Measurements from ENCODE around the gene NXF1. TPM values are rescaled to one million over a fixed set of nuclear protein-coding genes. Genes with fewer than 3 reads are reported as not detected.
"Not testable (repeated sequence)": the region's sequence is repeated elsewhere in the genome, so short reads cannot be mapped to it uniquely, and the experiment has no call there.

NXF1 gene
- total RNA-seq, 4 donors from 2014 or later = 51.9 to 101 (median 78.3) TPM

DNA sequence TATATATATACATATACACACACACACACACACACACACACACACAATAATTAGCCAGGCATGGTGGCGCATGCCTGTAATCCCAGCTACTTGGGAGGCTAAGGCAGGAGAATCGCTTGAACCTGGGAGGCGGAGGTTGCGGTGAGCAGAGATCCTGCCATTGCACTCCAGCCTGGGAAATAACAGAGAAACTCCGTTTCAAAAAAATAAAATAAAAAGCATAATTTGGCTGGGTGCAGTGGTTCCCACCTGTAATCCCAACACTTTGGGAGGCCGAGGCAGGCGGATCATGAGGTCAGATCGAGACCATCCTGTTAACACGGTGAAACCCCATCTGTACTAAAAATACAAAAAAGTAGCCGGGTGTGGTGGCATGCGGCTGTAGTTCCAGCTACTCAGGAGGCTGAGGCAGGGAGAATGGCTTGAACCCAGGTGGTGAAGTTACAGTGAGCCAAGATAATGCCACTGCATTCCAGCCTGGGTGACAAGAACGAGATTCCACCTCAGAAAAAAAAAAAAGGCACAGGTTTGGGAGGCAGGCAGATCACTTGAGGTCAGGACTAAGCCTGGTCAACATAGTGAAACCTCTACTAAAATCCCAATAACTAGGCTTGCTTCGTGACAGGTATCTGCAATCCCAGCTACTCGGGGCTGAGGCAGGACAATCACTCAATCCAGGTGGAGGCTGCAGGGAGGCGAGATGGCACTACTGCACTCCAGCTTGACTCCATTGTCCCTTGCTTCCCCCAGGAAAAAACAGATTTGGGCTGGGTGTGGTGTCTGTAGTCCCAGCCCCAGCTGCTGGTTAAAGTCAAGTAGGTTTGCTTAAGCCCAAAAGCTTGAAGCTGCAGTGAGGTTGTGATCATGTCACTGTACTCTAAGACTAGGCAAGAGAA, 45.9 kb upstream of the NXF1 start:
- TF ChIP-seq, protein P1, sequence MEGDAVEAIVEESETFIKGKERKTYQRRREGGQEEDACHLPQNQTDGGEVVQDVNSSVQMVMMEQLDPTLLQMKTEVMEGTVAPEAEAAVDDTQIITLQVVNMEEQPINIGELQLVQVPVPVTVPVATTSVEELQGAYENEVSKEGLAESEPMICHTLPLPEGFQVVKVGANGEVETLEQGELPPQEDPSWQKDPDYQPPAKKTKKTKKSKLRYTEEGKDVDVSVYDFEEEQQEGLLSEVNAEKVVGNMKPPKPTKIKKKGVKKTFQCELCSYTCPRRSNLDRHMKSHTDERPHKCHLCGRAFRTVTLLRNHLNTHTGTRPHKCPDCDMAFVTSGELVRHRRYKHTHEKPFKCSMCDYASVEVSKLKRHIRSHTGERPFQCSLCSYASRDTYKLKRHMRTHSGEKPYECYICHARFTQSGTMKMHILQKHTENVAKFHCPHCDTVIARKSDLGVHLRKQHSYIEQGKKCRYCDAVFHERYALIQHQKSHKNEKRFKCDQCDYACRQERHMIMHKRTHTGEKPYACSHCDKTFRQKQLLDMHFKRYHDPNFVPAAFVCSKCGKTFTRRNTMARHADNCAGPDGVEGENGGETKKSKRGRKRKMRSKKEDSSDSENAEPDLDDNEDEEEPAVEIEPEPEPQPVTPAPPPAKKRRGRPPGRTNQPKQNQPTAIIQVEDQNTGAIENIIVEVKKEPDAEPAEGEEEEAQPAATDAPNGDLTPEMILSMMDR (IDR thresholded peaks at IDR 0.05) = no peak
- no peak for DNase-seq (ENCODE audit: low spot score)
- no peak for ATAC-seq (ENCODE audit: low FRiP score)

DNA sequence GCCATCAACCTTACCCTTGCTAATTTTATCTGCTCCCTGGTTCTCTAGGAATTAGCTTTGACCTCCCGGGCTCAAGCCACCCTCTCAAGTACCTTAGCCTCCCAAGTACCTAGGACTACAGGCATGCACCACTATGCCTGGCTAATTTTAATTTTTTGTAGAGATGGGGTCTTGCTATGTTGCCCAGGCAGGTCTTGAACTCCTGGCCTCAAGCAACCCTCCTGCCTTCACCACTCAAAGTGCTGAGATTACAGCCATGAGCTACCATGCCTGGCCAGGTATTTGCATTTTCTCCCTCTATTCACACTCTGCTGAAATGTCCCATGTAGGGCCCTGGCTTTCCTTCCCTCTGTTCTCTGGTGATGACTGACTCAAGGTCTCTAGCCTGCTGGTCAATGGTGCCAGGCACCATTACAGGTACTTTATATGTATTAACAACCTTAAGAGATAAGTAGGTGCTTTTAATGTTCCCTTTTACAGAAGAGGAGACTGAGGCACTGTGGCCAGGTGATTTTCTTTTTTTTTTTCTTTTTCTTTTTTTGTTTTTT, 42.6 kb upstream of the NXF1 start:
- DNase-seq (ENCODE audit: low spot score) (no peak), ATAC-seq (ENCODE audit: low FRiP score) (no peak)
- TF ChIP-seq, protein P1 (IDR thresholded peaks at IDR 0.05) = no peak

DNA sequence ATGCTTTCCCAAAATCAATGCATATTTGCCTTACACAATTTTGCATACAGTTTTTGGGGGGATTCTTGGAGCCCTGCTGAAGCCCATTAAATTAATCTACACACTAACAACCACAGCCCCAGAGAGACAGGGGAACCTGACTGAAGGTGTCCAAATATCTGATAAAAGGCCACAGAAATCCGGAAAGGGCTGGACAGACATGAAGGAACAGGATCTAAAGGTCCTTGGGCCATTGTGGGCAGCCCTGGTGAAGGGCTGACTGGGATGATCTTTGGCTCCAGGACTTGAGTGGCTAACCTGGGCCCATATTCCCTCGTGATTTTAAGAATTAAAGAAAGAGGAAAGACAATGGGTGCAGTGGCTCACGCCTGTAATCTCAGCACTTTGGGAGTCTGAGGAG, 40.9 kb upstream of the NXF1 start:
- DNase-seq (ENCODE audit: low spot score) (no peak), ATAC-seq (ENCODE audit: low FRiP score) (no peak)
- TF ChIP-seq, protein P1 (IDR thresholded peaks at IDR 0.05) = no peak

DNA sequence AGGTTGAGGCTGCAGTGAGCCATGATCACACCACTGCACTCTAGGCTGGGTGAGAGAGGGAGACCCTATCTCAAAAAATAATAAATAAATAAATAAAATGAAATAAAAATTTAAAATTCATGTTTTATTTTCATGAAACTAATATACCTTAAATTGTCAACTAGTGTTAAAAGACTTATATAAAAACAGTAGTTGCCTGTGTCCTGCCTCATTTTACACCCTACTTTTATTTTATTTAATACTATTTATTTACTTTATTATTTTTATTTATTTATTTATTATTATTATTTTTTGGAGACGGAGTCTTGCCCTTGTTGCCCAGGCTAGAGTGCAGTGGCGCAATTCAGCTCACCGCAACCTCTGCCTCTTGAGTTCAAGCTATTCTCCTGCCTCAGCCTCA, 38.9 kb upstream of the NXF1 start:
- TF ChIP-seq, protein P1 (IDR thresholded peaks at IDR 0.05) = no peak
- no peak for ATAC-seq (ENCODE audit: low FRiP score)
- DNase-seq (ENCODE audit: low spot score) = no peak

DNA sequence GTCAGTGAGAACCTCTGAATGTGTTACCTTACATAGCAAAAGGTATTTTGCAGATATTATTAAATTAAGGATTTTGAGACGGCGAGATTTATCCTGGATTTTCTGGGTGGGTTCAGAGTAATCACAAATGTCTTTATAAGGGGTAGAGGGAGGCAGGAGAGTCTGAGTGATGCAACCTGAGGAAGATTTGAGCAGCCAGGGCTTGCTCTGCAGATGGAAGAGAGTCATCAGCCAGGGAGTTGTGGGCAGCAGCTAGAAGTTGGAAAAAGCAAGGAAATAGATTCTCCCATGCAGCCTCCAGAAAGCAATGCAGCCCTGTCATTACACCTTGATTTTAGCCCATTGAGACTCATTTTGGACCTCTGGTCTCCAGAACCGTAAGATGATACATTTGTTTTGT, 38.2 kb upstream of the NXF1 start:
- TF ChIP-seq, protein P1 (IDR thresholded peaks at IDR 0.05) = no peak
- ATAC-seq (ENCODE audit: low FRiP score) (no peak), DNase-seq (ENCODE audit: low spot score) (no peak)

DNA sequence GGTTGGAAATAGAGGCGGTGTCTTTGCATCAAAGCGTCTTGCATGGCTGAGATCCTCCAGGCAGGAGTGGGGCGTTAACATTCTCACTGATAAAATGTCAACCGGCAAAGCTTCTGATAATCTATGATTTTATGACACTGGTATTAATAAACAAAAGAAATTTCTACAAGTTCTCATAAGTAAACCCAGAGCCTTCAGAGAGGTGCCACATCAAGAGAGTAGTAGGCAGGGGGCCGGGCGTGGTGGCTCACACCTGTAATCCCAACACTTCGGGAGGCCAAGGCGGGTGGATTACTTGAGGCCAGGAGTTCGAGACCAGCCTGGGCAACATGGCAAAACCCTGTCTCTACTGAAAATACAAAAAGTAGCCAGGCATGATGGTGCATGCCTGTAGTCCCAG, 37.7 kb upstream of the NXF1 start:
- DNase-seq (ENCODE audit: low spot score); ATAC-seq (ENCODE audit: low FRiP score): not testable (repeated sequence)

DNA sequence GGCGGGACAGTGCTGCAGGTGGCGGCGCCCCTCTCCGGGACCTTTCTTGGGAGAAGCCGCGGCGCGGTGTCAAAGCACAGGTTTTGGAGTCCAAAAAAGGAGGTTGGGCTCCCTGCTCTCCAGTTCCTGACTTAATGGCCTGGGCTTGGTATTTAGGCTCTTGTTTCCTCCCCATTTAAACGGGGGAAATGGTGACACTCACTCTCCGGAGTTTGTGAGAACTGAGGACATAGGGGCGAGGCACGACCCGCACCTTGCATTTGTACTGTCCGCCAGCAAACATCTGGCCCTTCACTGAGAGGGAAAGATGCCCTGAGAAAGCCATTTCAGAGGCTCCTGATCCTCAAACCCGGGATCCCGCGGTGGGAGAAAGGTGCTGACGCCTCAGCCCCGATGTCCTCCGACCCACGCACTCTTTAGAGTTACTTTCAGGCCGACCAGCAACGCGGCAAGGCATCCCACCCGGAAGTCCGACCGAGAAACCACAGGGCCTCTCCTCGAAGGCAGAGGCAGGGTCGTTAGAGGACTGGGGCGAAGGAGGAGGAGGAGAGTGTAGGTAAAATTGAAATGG, 37.0 kb upstream of the NXF1 start:
- DNase-seq (ENCODE audit: low spot score) (no peak), ATAC-seq (ENCODE audit: low FRiP score) (no peak)
- TF ChIP-seq, protein P1 (IDR thresholded peaks at IDR 0.05) = no peak

Measured in omental fat pad (tissue), 4 donors.